OCI-LY3 (cell line): Measurements from ENCODE around the gene ATP1B1.

Source experiments
- H2AFZ ChIP-seq: fragments of 200-600, 300-600 bp; shearing (Covaris generic); 2 replicates; pipeline ENCODE4 v1.6.0; 2014; ENCODE audit warnings: antibody characterized with exemption, low read depth, low read length
- H3K27ac ChIP-seq: fragments of 200-600, 300-600 bp; sonication (generic); 2 replicates; pipeline ENCODE4 v1.5.1; 2014; ENCODE audit warnings: mild to moderate bottlenecking, low read length, moderate library complexity, mixed read lengths
- H3K27me3 ChIP-seq: fragments of 200-600, 300-600 bp; sonication (generic); 2 replicates; pipeline ENCODE4 v1.6.1; 2014; ENCODE audit warnings: low read depth, low read length, mixed read lengths
- H3K36me3 ChIP-seq: fragments of 200-600, 300-600 bp; sonication (generic); replicated peaks from 2 replicates; pipeline ENCODE3; 2014; ENCODE audit warnings: low read depth, low read length, mixed read lengths
- H3K4me1 ChIP-seq: fragments of 300-600, 200-600 bp; sonication (generic); 2 replicates; pipeline ENCODE4 v1.6.1; 2014; ENCODE audit warnings: low read length, mixed read lengths
- H3K4me2 ChIP-seq: fragments of 200-600, 300-600 bp; sonication (generic); 2 replicates; pipeline ENCODE4 v1.6.1; 2014; ENCODE audit warnings: low read length, mixed read lengths
- H3K4me3 ChIP-seq: fragments of 300-600, 200-600 bp; sonication (generic); 2 replicates; pipeline ENCODE4 v1.5.1; 2014; ENCODE audit warnings: antibody characterized with exemption, mild to moderate bottlenecking, low read length, moderate library complexity
- H3K79me2 ChIP-seq: fragments of 300-600, 200-600 bp; shearing (Covaris generic); 2 replicates; pipeline ENCODE4 v1.6.1; 2014; ENCODE audit warnings: mild to moderate bottlenecking, low read length, mixed read lengths
- H3K9ac ChIP-seq: fragments of 300-600, 200-600 bp; shearing (Covaris generic); 2 replicates; pipeline ENCODE4 v1.6.0; 2014; ENCODE audit warnings: mild to moderate bottlenecking, low read length, moderate library complexity
- H3K9me3 ChIP-seq: fragments of 200-600, 300-600 bp; shearing (Covaris generic); 2 replicates; pipeline ENCODE4 v1.6.1; 2014; ENCODE audit warnings: low read length, mixed read lengths; ENCODE audit not compliant: insufficient read depth
- H4K20me1 ChIP-seq: fragments of 200-600, 300-600 bp; sonication (generic); 2 replicates; pipeline ENCODE4 v1.6.1; 2016; ENCODE audit warnings: low read length, mixed read lengths; ENCODE audit not compliant: insufficient read depth
- EZH2phosphoT487 ChIP-seq: fragments of 200-600 bp; shearing (Covaris generic); IDR thresholded peaks from 2 replicates; pipeline ENCODE4 v1.6.1; 2018; ENCODE audit warnings: antibody characterized with exemption, mixed run types, low read depth
- TF ChIP-seq, protein P1 (sequence below): fragments of 200-600, 300-600 bp; sonication (generic); IDR thresholded peaks from 2 replicates; pipeline ENCODE4 v1.5.1; 2014; ENCODE audit warnings: antibody characterized with exemption, low read length, low read depth

Gene ATP1B1

DNA sequence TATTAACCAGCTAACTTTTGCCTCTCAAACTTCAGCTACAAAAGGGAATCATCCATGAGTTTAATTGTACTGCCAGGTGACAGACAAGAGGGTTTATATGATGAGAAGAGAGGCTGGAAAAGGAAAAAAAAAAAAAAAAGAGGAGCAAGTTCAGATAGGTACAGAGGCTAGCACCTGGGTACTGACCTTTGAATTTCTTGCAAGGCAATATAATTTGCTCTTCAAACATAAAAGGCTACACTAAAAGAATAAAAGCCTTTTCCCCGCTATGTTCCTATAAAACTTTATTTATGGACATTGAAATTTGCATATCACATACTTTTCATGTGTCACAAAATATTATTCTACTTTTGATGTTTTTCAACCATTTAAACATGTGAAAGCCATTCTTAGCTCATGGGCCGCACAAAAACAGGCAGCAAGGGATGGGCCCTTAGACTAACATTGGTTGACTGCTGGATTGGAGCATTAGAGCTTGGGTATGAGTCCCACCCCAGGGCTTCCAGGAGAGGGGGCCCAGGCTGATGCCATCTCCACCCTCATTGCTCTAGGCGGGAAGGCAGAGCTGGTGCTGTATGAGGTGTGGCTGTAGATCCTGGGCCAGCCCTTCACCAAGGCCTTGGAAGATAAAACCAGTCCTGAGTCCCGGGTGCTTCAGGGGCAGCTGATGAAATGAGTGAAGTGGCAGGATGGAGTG is 44.3 kb downstream of the ATP1B1 start:
- H3K9me3 ChIP-seq = no peaks in the 10 kb centered on the region
- H3K27ac ChIP-seq = no peak overlapping the region
- no peaks in the 10 kb centered on the region for H3K27me3 ChIP-seq
- no peaks in the 10 kb centered on the region for H3K79me2 ChIP-seq
- H3K4me2 ChIP-seq = no peak overlapping the region
- H3K4me1 ChIP-seq = peaks cover 31% of the 10 kb centered on the region
- H3K9ac ChIP-seq = no peak overlapping the region
- no peak overlapping the region for H3K4me3 ChIP-seq
- H3K36me3 ChIP-seq = no peaks in the 10 kb centered on the region
- H2AFZ ChIP-seq = no peak overlapping the region
- TF ChIP-seq, protein P1, sequence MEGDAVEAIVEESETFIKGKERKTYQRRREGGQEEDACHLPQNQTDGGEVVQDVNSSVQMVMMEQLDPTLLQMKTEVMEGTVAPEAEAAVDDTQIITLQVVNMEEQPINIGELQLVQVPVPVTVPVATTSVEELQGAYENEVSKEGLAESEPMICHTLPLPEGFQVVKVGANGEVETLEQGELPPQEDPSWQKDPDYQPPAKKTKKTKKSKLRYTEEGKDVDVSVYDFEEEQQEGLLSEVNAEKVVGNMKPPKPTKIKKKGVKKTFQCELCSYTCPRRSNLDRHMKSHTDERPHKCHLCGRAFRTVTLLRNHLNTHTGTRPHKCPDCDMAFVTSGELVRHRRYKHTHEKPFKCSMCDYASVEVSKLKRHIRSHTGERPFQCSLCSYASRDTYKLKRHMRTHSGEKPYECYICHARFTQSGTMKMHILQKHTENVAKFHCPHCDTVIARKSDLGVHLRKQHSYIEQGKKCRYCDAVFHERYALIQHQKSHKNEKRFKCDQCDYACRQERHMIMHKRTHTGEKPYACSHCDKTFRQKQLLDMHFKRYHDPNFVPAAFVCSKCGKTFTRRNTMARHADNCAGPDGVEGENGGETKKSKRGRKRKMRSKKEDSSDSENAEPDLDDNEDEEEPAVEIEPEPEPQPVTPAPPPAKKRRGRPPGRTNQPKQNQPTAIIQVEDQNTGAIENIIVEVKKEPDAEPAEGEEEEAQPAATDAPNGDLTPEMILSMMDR = no peak
- no peak for TF ChIP-seq EZH2phosphoT487
- H4K20me1 ChIP-seq = no peaks in the 10 kb centered on the region

DNA sequence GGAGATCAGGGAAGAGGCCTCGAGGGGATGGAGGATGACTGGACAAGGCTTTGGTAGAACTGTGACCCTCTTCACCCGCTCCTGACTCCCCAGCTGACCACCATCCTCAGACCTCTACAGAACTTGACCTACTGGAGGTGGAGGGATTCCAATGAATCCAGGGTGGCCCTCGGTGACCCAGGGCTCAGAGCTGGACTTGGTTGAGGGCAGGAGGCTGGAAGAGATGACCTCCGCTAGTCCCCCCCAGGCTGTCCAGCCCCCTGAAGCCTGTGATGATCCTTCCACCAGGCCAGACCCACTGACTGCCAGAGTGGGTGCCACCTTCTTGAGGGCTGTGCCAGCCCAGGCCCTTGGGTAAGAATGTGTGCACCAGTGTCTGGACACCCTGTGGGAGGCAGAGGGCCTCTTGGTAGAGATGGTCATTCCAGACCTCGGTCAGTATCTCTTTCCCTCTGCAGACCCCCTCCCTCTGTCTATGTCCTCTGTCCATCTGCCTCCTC is 44.9 kb downstream of the ATP1B1 start:
- TF ChIP-seq, protein P1 = no peak
- no peak for TF ChIP-seq EZH2phosphoT487
- no peaks in the 10 kb centered on the region for H3K9me3 ChIP-seq
- H3K36me3 ChIP-seq = no peaks in the 10 kb centered on the region
- no peak overlapping the region for H3K9ac ChIP-seq
- H3K27ac ChIP-seq = no peak overlapping the region
- H3K4me2 ChIP-seq = no peak overlapping the region
- peaks cover 31% of the 10 kb centered on the region for H3K4me1 ChIP-seq
- H2AFZ ChIP-seq = no peak overlapping the region
- H3K4me3 ChIP-seq = no peak overlapping the region
- no peaks in the 10 kb centered on the region for H3K79me2 ChIP-seq
- no peaks in the 10 kb centered on the region for H3K27me3 ChIP-seq
- H4K20me1 ChIP-seq = no peaks in the 10 kb centered on the region

DNA sequence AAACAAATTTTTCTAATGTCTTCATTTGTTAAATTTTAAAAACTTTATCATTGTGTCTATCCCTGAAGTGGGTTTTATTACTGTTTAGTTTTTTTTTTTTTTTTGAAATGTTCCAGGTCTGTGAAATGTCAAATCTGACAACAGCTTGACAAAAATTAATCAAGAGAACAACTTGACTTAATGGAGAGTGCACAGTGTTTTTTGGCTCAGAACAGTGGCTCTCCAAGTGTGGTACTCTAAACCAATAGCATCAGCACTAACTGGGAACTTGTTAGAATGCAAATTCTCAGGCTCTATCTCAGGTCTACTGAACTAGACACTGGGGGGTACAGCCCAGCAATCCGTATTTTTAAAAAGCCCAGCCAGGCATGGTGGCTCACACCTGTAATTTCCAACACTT is 49.2 kb downstream of the ATP1B1 start:
- H4K20me1 ChIP-seq = no peaks in the 10 kb centered on the region
- no peaks in the 10 kb centered on the region for H3K79me2 ChIP-seq
- TF ChIP-seq, protein P1 = no peak
- no peak for TF ChIP-seq EZH2phosphoT487
- no peak overlapping the region for H3K4me2 ChIP-seq
- H3K4me1 ChIP-seq = peaks cover 36% of the 10 kb centered on the region
- H2AFZ ChIP-seq = no peak overlapping the region
- no peak overlapping the region for H3K4me3 ChIP-seq
- H3K9me3 ChIP-seq = no peaks in the 10 kb centered on the region
- H3K27ac ChIP-seq = no peak overlapping the region
- no peak overlapping the region for H3K9ac ChIP-seq
- H3K36me3 ChIP-seq = no peaks in the 10 kb centered on the region
- no peaks in the 10 kb centered on the region for H3K27me3 ChIP-seq

DNA sequence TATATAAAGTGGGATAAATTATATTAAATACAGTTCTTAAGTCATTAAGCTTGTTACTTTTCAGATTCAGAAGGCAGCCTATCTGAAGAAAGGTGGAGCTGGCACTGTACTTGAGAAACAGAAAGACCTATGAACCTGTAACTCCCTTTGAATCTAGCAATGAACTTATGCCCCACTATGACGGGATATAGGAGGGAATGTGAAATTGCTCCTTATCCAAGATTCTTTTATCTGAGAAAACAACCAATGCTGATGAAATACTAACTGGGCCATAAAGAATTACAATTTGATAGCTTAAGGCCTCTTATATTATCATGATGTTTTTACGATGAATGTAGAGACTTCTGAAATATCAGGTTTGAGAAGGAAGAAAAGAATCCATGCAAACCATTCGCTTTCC is 50.1 kb downstream of the ATP1B1 start:
- no peak overlapping the region for H3K4me2 ChIP-seq
- no peaks in the 10 kb centered on the region for H4K20me1 ChIP-seq
- no peaks in the 10 kb centered on the region for H3K79me2 ChIP-seq
- H3K36me3 ChIP-seq = no peaks in the 10 kb centered on the region
- no peak overlapping the region for H3K27ac ChIP-seq
- no peaks in the 10 kb centered on the region for H3K27me3 ChIP-seq
- H2AFZ ChIP-seq = no peak overlapping the region
- no peak overlapping the region for H3K4me3 ChIP-seq
- H3K9me3 ChIP-seq = no peaks in the 10 kb centered on the region
- no peak overlapping the region for H3K9ac ChIP-seq
- no peak for TF ChIP-seq EZH2phosphoT487
- TF ChIP-seq, protein P1 = no peak
- peaks cover 42% of the 10 kb centered on the region for H3K4me1 ChIP-seq
